ENCODE results near the gene RTF2.

RTF2 gene

DNA sequence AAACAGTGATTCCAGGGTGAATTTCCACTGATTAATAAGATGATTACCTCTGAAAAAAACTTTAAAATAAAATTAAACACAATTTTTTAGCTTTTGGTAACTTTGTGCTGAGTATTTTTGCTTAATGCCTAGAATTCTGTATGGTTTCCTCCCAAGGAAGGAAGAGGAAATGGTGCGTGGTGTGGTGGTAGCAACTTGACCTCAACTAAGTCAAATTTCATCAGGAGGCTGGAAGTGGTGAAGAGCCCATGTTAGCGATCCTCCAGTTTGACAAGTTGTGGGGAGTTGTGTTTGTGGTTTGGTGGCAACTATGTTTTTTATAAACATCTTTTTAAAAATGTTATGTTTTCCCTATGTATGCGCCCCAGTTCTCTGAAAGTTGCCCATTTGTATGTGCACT is 5.0 kb upstream of the RTF2 start:
- in situ Hi-C loops (cut with HindIII; ENCODE audit: low sequenced_read_pairs), result no loop called here
- H3K4me3 ChIP-seq (ENCODE audit: low read depth, low read length), result no peak overlapping the region
- DNase-seq (ENCODE audit: low read depth), result no peak
- TF ChIP-seq, protein P1, sequence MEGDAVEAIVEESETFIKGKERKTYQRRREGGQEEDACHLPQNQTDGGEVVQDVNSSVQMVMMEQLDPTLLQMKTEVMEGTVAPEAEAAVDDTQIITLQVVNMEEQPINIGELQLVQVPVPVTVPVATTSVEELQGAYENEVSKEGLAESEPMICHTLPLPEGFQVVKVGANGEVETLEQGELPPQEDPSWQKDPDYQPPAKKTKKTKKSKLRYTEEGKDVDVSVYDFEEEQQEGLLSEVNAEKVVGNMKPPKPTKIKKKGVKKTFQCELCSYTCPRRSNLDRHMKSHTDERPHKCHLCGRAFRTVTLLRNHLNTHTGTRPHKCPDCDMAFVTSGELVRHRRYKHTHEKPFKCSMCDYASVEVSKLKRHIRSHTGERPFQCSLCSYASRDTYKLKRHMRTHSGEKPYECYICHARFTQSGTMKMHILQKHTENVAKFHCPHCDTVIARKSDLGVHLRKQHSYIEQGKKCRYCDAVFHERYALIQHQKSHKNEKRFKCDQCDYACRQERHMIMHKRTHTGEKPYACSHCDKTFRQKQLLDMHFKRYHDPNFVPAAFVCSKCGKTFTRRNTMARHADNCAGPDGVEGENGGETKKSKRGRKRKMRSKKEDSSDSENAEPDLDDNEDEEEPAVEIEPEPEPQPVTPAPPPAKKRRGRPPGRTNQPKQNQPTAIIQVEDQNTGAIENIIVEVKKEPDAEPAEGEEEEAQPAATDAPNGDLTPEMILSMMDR (IDR thresholded peaks at IDR 0.05; ENCODE audit: low read depth, low read length, missing control alignments), result no peak

DNA sequence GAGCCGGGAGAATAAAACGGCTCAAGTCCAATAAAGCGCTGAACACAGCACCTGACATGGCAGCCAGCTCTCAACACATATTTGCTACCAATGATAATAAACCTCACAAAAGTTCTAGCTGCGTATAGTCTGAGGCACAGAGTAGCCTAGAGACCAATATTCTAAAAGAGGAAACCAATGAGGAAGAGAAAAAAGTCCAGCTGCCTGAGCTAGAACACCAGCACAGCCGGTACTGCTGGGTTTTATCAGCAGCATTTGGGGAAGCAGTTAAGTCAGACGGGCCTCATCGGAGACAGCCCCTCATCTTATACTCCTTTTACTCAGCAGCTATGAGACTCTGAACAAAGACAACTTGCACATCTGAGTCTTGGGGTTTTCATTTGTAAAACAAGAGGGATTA is 2.4 kb upstream of the RTF2 start:
- no peak for DNase-seq (ENCODE audit: low read depth)
- in situ Hi-C loops (cut with HindIII; ENCODE audit: low sequenced_read_pairs), result no loop called here
- H3K4me3 ChIP-seq (ENCODE audit: low read depth, low read length), result no peak overlapping the region
- TF ChIP-seq, protein P1 (IDR thresholded peaks at IDR 0.05; ENCODE audit: low read depth, low read length, missing control alignments), result no peak

DNA sequence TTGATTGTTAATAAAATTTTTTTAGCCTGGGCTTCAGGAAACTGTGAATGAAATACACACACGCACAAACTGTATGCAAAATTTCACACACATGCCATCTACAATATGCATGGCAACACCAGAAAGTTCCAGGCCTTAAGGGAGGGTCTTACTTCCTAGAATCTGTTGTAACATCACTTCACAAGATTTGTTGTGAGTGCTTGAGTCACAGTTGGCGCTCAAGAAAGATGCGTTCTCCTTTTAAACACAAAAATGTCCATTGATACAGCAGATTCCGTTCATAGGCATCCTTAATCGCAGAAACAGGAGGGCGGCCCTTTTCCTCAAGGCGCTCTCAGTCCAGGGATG is 485 bp upstream of the RTF2 start:
- DNase-seq (ENCODE audit: low read depth), result no peak
- TF ChIP-seq, protein P1 (IDR thresholded peaks at IDR 0.05; ENCODE audit: low read depth, low read length, missing control alignments), result no peak
- peak overlapping the region; percentile 98 for H3K4me3 ChIP-seq (ENCODE audit: low read depth, low read length)
- in situ Hi-C loops (cut with HindIII; ENCODE audit: low sequenced_read_pairs), result no loop called here

DNA sequence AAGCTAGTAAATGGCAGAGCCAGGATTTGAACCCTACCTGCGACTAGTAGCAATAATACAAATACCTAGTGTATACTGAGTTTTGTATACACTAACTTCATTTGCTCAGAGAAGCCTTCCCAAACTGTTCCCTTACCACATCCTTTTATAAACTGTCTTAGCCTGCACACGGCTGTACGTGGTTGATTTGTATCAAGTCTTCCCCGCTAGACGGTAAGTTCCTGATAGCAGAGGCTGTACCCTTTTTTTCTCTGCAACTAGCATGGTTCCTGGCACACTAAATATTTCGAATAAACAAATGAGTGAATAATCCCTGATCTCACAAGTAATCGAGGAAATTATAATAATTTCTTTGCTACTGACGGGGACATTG is 636 bp downstream of the RTF2 start:
- in situ Hi-C loops (cut with HindIII; ENCODE audit: low sequenced_read_pairs), result no loop called here
- no peak for DNase-seq (ENCODE audit: low read depth)
- H3K4me3 ChIP-seq (ENCODE audit: low read depth, low read length), result peak overlapping the region; percentile 98
- TF ChIP-seq, protein P1 (IDR thresholded peaks at IDR 0.05; ENCODE audit: low read depth, low read length, missing control alignments), result no peak

DNA sequence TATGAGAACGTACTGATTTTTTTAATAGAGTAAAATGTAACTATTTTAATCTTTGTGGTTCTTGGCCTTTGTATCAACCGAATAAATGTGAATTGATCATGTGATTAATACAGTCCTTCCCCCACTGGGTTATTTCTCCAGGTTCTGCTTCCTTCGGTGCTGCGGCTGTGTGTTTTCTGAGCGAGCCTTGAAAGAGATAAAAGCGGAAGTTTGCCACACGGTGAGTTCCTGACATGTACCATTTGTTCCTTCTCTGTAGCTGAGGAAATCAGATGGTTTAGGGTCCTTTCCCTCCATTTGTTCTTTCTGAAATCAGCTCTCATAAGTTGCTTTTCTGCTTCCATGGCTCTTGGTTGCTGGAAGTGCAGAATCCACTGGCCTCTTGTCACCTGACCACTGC is 15.5 kb downstream of the RTF2 start:
- in situ Hi-C loops (cut with HindIII; ENCODE audit: low sequenced_read_pairs), result no loop called here
- TF ChIP-seq, protein P1 (IDR thresholded peaks at IDR 0.05; ENCODE audit: low read depth, low read length, missing control alignments), result no peak
- H3K4me3 ChIP-seq (ENCODE audit: low read depth, low read length), result no peak overlapping the region
- no peak for DNase-seq (ENCODE audit: low read depth)

DNA sequence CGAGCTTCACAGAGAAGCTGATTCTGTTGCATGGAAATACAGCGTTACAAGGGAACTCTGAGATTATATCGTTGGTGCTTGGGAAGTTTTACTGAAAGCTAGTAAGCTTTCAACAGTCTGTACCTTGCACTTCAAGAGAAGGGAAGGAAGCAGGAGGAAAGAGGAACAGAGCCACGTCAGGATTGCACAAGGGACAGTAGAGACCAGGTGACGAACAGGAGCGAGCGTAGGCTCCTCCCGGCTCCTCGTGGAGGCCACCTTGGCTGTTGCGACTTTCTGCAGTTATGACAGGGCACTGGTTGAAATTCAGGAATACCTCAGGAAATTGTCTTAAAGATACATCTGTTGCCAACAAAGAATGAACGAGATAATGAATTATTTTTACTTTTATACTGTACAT is 18.8 kb downstream of the RTF2 start:
- in situ Hi-C loops (cut with HindIII; ENCODE audit: low sequenced_read_pairs), result no loop called here
- no peak overlapping the region for H3K4me3 ChIP-seq (ENCODE audit: low read depth, low read length)
- no peak for DNase-seq (ENCODE audit: low read depth)
- TF ChIP-seq, protein P1 (IDR thresholded peaks at IDR 0.05; ENCODE audit: low read depth, low read length, missing control alignments), result no peak

DNA sequence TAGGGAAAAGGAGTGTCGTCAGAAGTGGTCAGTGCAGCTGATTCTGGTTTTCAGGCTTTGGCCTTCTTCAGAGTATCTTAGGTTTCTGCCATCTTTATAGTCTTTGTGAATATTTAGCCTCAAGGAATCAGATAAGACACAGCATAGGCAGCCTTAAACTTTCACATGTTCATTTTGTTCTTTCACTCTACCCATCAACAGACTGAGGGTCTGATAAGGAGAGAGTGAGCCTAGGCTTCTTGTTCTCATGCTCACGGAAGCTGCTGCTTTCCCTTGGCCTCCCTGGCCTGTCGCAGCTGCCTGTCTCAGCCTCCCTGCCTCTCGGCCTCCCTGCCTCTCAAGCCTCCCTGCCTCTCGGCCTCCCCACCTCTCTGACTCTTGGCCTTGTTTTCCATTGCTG is 20.1 kb downstream of the RTF2 start:
- TF ChIP-seq, protein P1 (IDR thresholded peaks at IDR 0.05; ENCODE audit: low read depth, low read length, missing control alignments), result no peak

More for the DNA sequence above, 20.1 kb downstream of the RTF2 start:
- no peak for DNase-seq (ENCODE audit: low read depth)
- no peak overlapping the region for H3K4me3 ChIP-seq (ENCODE audit: low read depth, low read length)
- in situ Hi-C loops (cut with HindIII; ENCODE audit: low sequenced_read_pairs), result no loop called here

Data from astrocyte of the cerebellum (primary cell).